Stomach (tissue), 9 donors: ENCODE data around the gene RAB1B. TPM values are rescaled to one million over a fixed set of nuclear protein-coding genes. Genes with fewer than 3 reads are reported as not detected.
"Not testable (repeated sequence)": the region's sequence is repeated elsewhere in the genome, so short reads cannot be mapped to it uniquely, and the experiment has no call there.

Source experiments
- DNase-seq, 2 donors: peaks; one replicate each; pipeline versions ENCODE4 v3.0.0 to v3.0.0-alpha.2; 2013 to 2019
- H3K27ac ChIP-seq, 5 donors: fragments of 200-600 bp in 4 of 5; sonication (generic) in 4 of 5; one replicate each; pipeline ENCODE4 v1.5.1; 2013 to 2019; ENCODE audit warnings: mild to moderate bottlenecking in 1 of 5, moderate library complexity in 1 of 5
- H3K27me3 ChIP-seq, 3 donors: fragments of 200-600 bp; sonication (generic); one replicate each; pipeline ENCODE4 v1.5.1; 2017 to 2019; ENCODE audit warnings: mixed run types in 1 of 3
- H3K36me3 ChIP-seq, 4 donors: fragments of 200-600 bp; sonication (generic); 1 replicate in 3 of 4; 2 replicates in 1 of 4; pipeline ENCODE4 v1.5.1; 2016 to 2019
- H3K4me1 ChIP-seq, 4 donors: fragments of 200-600 bp; sonication (generic); one replicate each; pipeline ENCODE4 v1.5.1; 2016 to 2019
- H3K4me3 ChIP-seq, 4 donors: fragments of 200-600 bp; sonication (generic) in 3 of 4; one replicate each; pipeline ENCODE4 v1.5.1; 2016 to 2019; ENCODE audit warnings: mild to moderate bottlenecking in 1 of 4
- H3K9me3 ChIP-seq, 4 donors: fragments of 200-600 bp; sonication (generic); one replicate each; pipeline ENCODE4 v1.5.1; 2016 to 2019
- CTCF ChIP-seq, 7 experiments: fragments of 450-650 bp in 4 of 7; fragments of 200-600 bp in 3 of 7; sonication (generic) in 3 of 7; IDR thresholded peaks; one replicate each; pipeline ENCODE4 v1.5.1; 2016 to 2019; ENCODE audit warnings: antibody characterized with exemption in 7 of 7, control low read depth in 2 of 7, mild to moderate bottlenecking in 1 of 7
- EP300 ChIP-seq: sonication (generic); formaldehyde crosslinking; IDR thresholded peaks from one replicate; pipeline ENCODE4 v1.6.1; 2017; ENCODE audit warnings: antibody characterized with exemption
- POLR2A ChIP-seq, 4 donors: fragments of 450-650 bp; IDR thresholded peaks; one replicate each; pipeline ENCODE4 v1.6.1; 2016; ENCODE audit warnings: antibody characterized with exemption in 4 of 4, control low read depth in 2 of 4, mild to moderate bottlenecking in 1 of 4, moderate library complexity in 1 of 4
- POLR2AphosphoS5 ChIP-seq, 3 donors: sonication (generic); formaldehyde crosslinking; IDR thresholded peaks; one replicate each; pipeline ENCODE4 v1.6.1; 2016; ENCODE audit warnings: antibody characterized with exemption in 3 of 3
- WGBS, 5 donors: extraction: QIAGEN DNeasy Blood & Tissue Kit in 3 of 5; methylation state at CpG; one replicate each; pipeline versions ENCODE4 v1.1.5 to v1.1.7; 2013 to 2018; 5-methylcytosine and 5-hydroxymethylcytosine counted together
- intact Hi-C: fragments of 100-400 bp; cut with DNase I; formaldehyde crosslinking; loops from one replicate; pipeline ENCODE4 v1.15.1; 2023; ENCODE audit warnings: low total_unique reads
- polyA plus RNA-seq, 3 donors: library from polyadenylated mRNA; stranded (reverse); fragments of 200-250 nt; gene quantifications; one replicate each; pipeline ENCODE4 v1.2.3, GENCODE V29; 2013
- total RNA-seq, 5 donors: library from RNA; depleted of rRNA; stranded (reverse); fragments of >200 nt; gene quantifications; one replicate each; pipeline versions ENCODE4 v1.1.0 to v1.2.3, GENCODE V29; 2014 to 2016
- donor health status: healthy with polysubstance abuse.
- donor health status: Bipolar disorder and iron deficiency.
- donor health status: healthy.

Gene RAB1B
- total and polyA plus RNA-seq, 8 donors, result 19.3 to 170 (median 82.3) TPM

DNA sequence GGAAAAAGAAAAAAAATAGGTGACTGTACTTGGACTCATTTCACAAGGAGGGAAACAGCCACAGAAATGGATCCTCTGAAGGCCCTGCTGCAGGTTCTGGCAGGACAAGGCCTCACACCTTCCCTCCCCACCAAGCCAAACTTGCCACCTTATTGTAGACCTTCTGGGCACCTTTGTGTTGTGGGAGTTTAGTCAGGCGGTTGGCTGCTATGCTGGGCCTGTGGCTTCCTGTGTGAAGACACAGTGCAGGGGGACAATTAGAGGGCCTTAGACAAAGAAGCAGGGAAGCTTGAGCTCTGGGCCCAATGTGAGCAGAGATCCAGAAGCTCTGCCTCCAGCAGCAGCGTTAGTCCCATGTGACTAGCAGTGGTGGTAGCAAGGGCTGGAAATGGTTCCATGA is 4.2 kb downstream of the RAB1B start:
- no peak for DNase-seq
- H3K36me3 ChIP-seq, result peaks cover 43 to 64% (median 60%) of the 10 kb centered on the region in 4 donors
- TF ChIP-seq POLR2A (IDR thresholded peaks at IDR 0.05), result no peak
- no peak for TF ChIP-seq POLR2AphosphoS5 (IDR thresholded peaks at IDR 0.05)
- TF ChIP-seq CTCF (IDR thresholded peaks at IDR 0.05), result no peak
- no peak for TF ChIP-seq EP300
- 77 to 96% (median 81%) methylated on average over 2 of the region's 2 CpGs for WGBS, 5 donors
- H3K4me3 ChIP-seq, result no peak overlapping the region
- no peaks in the 10 kb centered on the region for H3K27me3 ChIP-seq
- H3K4me1 ChIP-seq, result peaks cover 14 to 45% (median 33%) of the 10 kb centered on the region in 4 donors
- H3K27ac ChIP-seq, result no peak overlapping the region
- intact Hi-C loops, result no loop called here
- H3K9me3 ChIP-seq, result no peaks in the 10 kb centered on the region

DNA sequence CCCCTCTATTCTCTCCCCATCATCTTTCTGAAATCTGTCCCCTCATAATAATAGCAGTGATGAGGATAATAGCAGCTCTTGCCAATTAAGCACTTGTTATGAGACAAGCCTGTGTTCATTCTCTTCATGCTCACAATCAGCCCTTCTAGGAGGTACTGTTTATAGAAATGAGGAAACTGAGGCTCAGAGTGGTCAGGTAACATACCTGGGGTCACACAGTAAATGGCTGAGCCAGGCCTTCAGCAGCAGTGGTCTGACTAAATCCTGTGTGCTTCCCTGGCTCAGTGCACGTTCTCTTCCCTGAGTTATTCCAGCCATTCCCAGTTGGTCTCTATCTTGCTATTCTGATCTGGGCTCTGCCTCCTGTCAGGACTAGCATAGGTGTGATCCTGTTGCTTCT is 5.8 kb downstream of the RAB1B start:
- intact Hi-C loops, result no loop called here
- DNase-seq, result no peak
- Histone ChIP-seq H3K36me3 (peaks cover 43 to 64% (median 60%) of the 10 kb centered on the region in 4 donors), H3K27me3 (peaks cover 0 to 9% (median 0%) of the 10 kb centered on the region in 3 donors), H3K9me3 (no peaks in the 10 kb centered on the region), H3K4me3 (no peak overlapping the region), H3K4me1 (peaks cover 23 to 49% (median 38%) of the 10 kb centered on the region in 4 donors), H3K27ac (no peak overlapping the region)
- WGBS, 5 donors, result 56 to 67% (median 60%) methylated on average over 1 of the region's 1 CpG
- TF ChIP-seq POLR2AphosphoS5 (IDR thresholded peaks at IDR 0.05), result no peak
- no peak for TF ChIP-seq EP300
- no peak for TF ChIP-seq CTCF (IDR thresholded peaks at IDR 0.05)
- TF ChIP-seq POLR2A (IDR thresholded peaks at IDR 0.05), result no peak

GRCh38 chr11:66275396-66275795 is 7.0 kb downstream of the RAB1B start:
- intact Hi-C loops, result no loop called here
- Histone ChIP-seq H3K27me3 (peaks cover 0 to 12% (median 0%) of the 10 kb centered on the region in 3 donors), H3K36me3 (peaks cover 43 to 64% (median 59%) of the 10 kb centered on the region in 4 donors), H3K4me3 (no peak overlapping the region), H3K27ac (no peak overlapping the region), H3K9me3 (no peaks in the 10 kb centered on the region), H3K4me1 (peaks cover 14 to 37% (median 26%) of the 10 kb centered on the region in 4 donors)
- DNase-seq, result no peak
- 90 to 97% (median 92%) methylated on average over 8 of the region's 8 CpGs for WGBS, 5 donors
- TF ChIP-seq POLR2A (IDR thresholded peaks at IDR 0.05), result no peak
- TF ChIP-seq POLR2AphosphoS5 (IDR thresholded peaks at IDR 0.05), result no peak
- no peak for TF ChIP-seq CTCF (IDR thresholded peaks at IDR 0.05)
- no peak for TF ChIP-seq EP300

DNA sequence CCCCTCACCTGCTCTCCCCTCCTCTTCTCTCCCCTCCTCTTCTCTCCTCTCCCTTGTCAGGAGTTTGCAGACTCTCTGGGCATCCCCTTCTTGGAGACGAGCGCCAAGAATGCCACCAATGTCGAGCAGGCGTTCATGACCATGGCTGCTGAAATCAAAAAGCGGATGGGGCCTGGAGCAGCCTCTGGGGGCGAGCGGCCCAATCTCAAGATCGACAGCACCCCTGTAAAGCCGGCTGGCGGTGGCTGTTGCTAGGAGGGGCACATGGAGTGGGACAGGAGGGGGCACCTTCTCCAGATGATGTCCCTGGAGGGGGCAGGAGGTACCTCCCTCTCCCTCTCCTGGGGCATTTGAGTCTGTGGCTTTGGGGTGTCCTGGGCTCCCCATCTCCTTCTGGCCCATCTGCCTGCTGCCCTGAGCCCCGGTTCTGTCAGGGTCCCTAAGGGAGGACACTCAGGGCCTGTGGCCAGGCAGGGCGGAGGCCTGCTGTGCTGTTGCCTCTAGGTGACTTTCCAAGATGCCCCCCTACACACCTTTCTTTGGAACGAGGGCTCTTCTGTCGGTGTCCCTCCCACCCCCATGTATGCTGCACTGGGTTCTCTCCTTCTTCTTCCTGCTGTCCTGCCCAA is 7.7 kb downstream of the RAB1B start:
- H3K4me1 ChIP-seq, result peaks cover 14 to 30% (median 19%) of the 10 kb centered on the region in 4 donors
- DNase-seq, result no peak
- 81 to 88% (median 87%) methylated on average over 9 to 14 of the region's 14 CpGs for WGBS, 5 donors
- intact Hi-C loops, result no loop called here
- peaks cover 0 to 12% (median 0%) of the 10 kb centered on the region in 3 donors for H3K27me3 ChIP-seq
- H3K9me3 ChIP-seq, result no peaks in the 10 kb centered on the region
- TF ChIP-seq EP300 (no peak), POLR2AphosphoS5 (IDR thresholded peaks at IDR 0.05) (no peak), CTCF (IDR thresholded peaks at IDR 0.05) (no peak), POLR2A (IDR thresholded peaks at IDR 0.05) (no peak)
- no peak overlapping the region for H3K27ac ChIP-seq
- H3K36me3 ChIP-seq, result peaks cover 43 to 58% (median 57%) of the 10 kb centered on the region in 4 donors
- no peak overlapping the region for H3K4me3 ChIP-seq

DNA sequence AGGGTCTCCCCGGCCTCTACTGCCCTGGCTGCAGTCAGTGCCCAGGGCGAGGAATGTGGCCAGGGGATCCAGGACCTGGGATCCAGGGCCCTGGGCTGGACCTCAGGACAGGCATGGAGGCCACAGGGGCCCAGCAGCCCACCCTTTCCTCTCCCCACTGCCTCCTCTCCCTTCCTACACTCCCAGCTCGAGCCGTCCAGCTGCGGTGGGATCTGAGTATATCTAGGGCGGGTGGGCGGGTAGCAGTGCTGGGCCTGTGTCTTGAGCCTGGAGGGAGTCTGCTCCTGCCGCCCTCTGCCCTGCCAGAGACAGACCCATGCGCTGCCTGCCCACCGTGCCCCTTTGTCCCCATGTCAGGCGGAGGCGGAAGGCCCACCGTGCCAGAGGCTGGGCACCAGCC is 8.2 kb downstream of the RAB1B start:
- H3K9me3 ChIP-seq, DNase-seq, H3K4me3 ChIP-seq, intact Hi-C loops: not testable (repeated sequence)
- peaks cover 0 to 12% (median 0%) of the 10 kb centered on the region in 3 donors for H3K27me3 ChIP-seq
- H3K4me1 ChIP-seq, result peaks cover 14 to 26% (median 16%) of the 10 kb centered on the region in 4 donors
- peaks cover 42 to 56% (median 55%) of the 10 kb centered on the region in 4 donors for H3K36me3 ChIP-seq
- peak overlapping the region in 1 of 5 donors; percentile 69 for H3K27ac ChIP-seq
- WGBS, 5 donors, result 72 to 87% (median 80%) methylated on average over 7 to 13 of the region's 13 CpGs

DNA sequence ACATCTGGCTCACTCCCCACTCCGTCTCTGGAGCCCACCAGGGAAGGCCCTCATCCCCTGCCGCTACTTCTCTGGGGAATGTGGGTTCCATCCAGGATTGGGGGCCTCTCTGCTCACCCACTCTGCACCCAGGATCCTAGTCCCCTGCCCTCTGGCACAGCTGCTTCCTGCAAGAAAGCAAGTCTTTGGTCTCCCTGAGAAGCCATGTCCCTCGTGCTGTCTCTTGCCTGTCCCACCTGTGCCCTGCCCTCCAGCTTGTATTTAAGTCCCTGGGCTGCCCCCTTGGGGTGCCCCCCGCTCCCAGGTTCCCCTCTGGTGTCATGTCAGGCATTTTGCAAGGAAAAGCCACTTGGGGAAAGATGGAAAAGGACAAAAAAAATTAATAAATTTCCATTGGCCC is 8.6 kb downstream of the RAB1B start:
- H3K27me3 ChIP-seq, result peaks cover 0 to 12% (median 0%) of the 10 kb centered on the region in 3 donors
- peak overlapping the region in 2 of 5 donors; percentile 56 to 69 for H3K27ac ChIP-seq
- peaks cover 38 to 51% (median 50%) of the 10 kb centered on the region in 4 donors for H3K36me3 ChIP-seq
- intact Hi-C loops, H3K4me3 ChIP-seq, H3K9me3 ChIP-seq, DNase-seq: not testable (repeated sequence)
- H3K4me1 ChIP-seq, result peaks cover 16 to 26% (median 19%) of the 10 kb centered on the region in 4 donors
- WGBS, 5 donors, result 64 to 83% (median 69%) methylated on average over 4 of the region's 4 CpGs
